Measurements from ENCODE around the gene TRIM26. TPM values are rescaled to one million over a fixed set of nuclear protein-coding genes. Genes with fewer than 3 reads are reported as not detected.
"Not testable (repeated sequence)": the region's sequence is repeated elsewhere in the genome, so short reads cannot be mapped to it uniquely, and the experiment has no call there.

The TRIM26 gene
- total RNA-seq, 4 donors from 2014 or later, result 26.9 to 46.8 (median 37.6) TPM

DNA sequence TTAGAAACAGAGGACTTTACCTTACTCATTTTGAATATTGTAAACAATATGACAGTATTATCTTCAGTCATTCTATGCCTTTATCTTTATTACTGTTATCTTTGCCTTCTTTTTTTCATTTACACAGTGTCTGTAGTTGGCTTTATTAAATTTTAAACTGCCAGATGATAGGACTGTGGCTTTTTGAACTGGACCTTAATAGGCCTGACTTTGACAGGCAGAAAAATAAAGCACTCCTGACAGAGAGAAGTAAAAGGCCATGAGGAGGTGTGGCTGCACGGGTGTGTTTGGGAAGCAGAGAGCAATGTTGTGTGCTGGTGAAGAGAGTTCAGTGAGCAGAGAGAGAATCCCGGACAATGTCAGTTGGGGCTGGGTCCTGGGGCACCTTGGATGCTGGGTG lies 69.4 kb downstream of the TRIM26 start:
- Histone ChIP-seq H3K4me1 (no peaks in the 10 kb centered on the region), H3K9me3 (no peaks in the 10 kb centered on the region), H3K27ac (no peak overlapping the region), H3K4me3 (no peak overlapping the region), H3K27me3 (peaks cover 0 to 36% of the 10 kb centered on the region in 2 donors), H3K36me3 (no peaks in the 10 kb centered on the region)
- DNase-seq (ENCODE audit: low spot score in 2 of 2), result no peak
- WGBS, 2 donors, result 61 to 68% methylated on average over 2 of the region's 2 CpGs
- TF ChIP-seq CTCF (IDR thresholded peaks at IDR 0.05) (no peak), POLR2A (IDR thresholded peaks at IDR 0.05) (no peak), EP300 (IDR thresholded peaks at IDR 0.05) (no peak)

DNA sequence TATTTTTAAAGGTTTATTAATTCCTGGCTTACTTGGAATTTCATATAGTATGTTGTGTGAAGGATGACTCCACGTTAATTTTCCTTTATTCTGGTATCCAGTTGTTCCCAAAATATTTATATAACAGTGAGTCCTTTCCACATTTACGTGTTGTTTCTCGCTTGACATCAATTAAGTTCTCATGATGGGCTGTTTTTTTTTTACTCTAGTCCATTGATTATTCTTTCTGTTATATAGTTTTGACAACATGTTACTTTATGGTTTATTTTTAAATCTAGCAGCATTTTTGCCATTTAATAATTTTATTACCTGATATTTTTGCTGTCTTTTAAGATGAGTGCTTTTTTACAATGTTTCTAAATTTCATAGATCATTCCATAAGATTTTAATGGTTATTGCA lies 70.5 kb downstream of the TRIM26 start:
- peaks cover 0 to 40% of the 10 kb centered on the region in 2 donors for H3K27me3 ChIP-seq
- no peaks in the 10 kb centered on the region for H3K4me1 ChIP-seq
- no peak for DNase-seq (ENCODE audit: low spot score in 2 of 2)
- H3K4me3 ChIP-seq, result no peak overlapping the region
- no peak overlapping the region for H3K27ac ChIP-seq
- H3K36me3 ChIP-seq, result no peaks in the 10 kb centered on the region
- H3K9me3 ChIP-seq, result no peaks in the 10 kb centered on the region
- WGBS, 2 donors, result 78 to 79% methylated on average over 3 of the region's 3 CpGs
- no peak for TF ChIP-seq POLR2A (IDR thresholded peaks at IDR 0.05)

DNA sequence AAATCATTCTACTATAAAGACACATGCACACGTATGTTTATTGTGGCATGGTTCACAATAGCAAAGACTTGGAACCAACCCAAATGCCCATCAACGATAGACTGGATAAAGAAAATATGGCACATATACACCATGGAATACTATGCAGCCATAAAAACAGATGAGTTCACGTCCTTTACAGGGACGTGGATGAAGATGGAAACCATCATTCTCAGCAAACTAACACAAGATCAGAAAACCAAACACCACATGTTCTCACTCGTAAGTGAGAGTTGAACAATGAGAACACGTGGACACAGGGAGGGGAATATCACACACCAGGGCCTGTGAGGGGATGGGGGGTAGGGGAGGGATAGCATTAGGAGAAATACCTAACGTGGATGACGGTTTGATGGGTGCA lies 73.0 kb downstream of the TRIM26 start:
- H3K4me1 ChIP-seq; H3K36me3 ChIP-seq; H3K9me3 ChIP-seq; DNase-seq (ENCODE audit: low spot score in 2 of 2); H3K4me3 ChIP-seq; H3K27ac ChIP-seq: not testable (repeated sequence)
- WGBS, 2 donors, result 85 to 86% methylated on average over 8 of the region's 8 CpGs
- peaks cover 0 to 34% of the 10 kb centered on the region in 2 donors for H3K27me3 ChIP-seq

- no peak overlapping the region for H3K4me3 ChIP-seq
- TF ChIP-seq CTCF (IDR thresholded peaks at IDR 0.05) (no peak), EP300 (IDR thresholded peaks at IDR 0.05) (no peak), POLR2A (IDR thresholded peaks at IDR 0.05) (no peak)
- no peak for DNase-seq (ENCODE audit: low spot score in 2 of 2)
- no peaks in the 10 kb centered on the region for H3K9me3 ChIP-seq
- WGBS, 2 donors, result 77 to 78% methylated on average over 11 of the region's 11 CpGs
- H3K27me3 ChIP-seq, result peaks cover 0 to 52% of the 10 kb centered on the region in 2 donors
- H3K4me1 ChIP-seq, result no peaks in the 10 kb centered on the region
- no peak overlapping the region for H3K27ac ChIP-seq
- no peaks in the 10 kb centered on the region for H3K36me3 ChIP-seq
These were observed 76.5 kb downstream of the TRIM26 start for GRCh38 chr6:30136570-30137286.

GRCh38 chr6:30135757-30136156 lies 77.4 kb downstream of the TRIM26 start, which contains the start of gene TRIM40:
Gene TRIM40 (plus strand): TSS chr6:30136140. CDS start chr6:30137037, 897 bp downstream.
- H3K27ac ChIP-seq, result no peak within 1 kb of the TSS
- peaks cover 0 to 3% (median 0%) of the 10 kb centered on the region in 4 donors for H3K4me1 ChIP-seq
- H3K36me3 ChIP-seq, result no peaks in the 10 kb centered on the region
- no peak for TF ChIP-seq EP300 (IDR thresholded peaks at IDR 0.05)
- TF ChIP-seq POLR2A (IDR thresholded peaks at IDR 0.05), result no peak
- no peak for TF ChIP-seq CTCF (IDR thresholded peaks at IDR 0.05)
- peaks cover 0 to 60% of the 10 kb centered on the region in 2 donors for H3K27me3 ChIP-seq
- H3K9me3 ChIP-seq, result no peaks in the 10 kb centered on the region
- WGBS, 2 donors, result 74 to 84% methylated on average over 4 of the region's 4 CpGs
- DNase-seq (ENCODE audit: low spot score in 2 of 2), result no peak
- no peak within 1 kb of the TSS for H3K4me3 ChIP-seq

GRCh38 chr6:30135147-30135546 lies 78.1 kb downstream of the TRIM26 start:
- no peak for DNase-seq (ENCODE audit: low spot score in 2 of 2)
- H3K9me3 ChIP-seq, result no peaks in the 10 kb centered on the region
- no peak overlapping the region for H3K27ac ChIP-seq
- H3K36me3 ChIP-seq, result no peaks in the 10 kb centered on the region
- 75 to 81% methylated on average over 2 of the region's 2 CpGs for WGBS, 2 donors
- no peak for TF ChIP-seq CTCF (IDR thresholded peaks at IDR 0.05)
- no peak for TF ChIP-seq POLR2A (IDR thresholded peaks at IDR 0.05)
- no peak for TF ChIP-seq EP300 (IDR thresholded peaks at IDR 0.05)
- peaks cover 0 to 63% of the 10 kb centered on the region in 2 donors for H3K27me3 ChIP-seq
- no peak overlapping the region for H3K4me3 ChIP-seq
- peaks cover 0 to 9% (median 0%) of the 10 kb centered on the region in 4 donors for H3K4me1 ChIP-seq

Other genes starting within 250 kb of the TRIM26 start
- 10 to 100 TPM; 22.4 to 30.6 (median 24.8) TPM for gene POLR1H, start 152.1 kb downstream of the TRIM26 start, total RNA-seq
- 10 to 100 TPM; 28.2 to 39.8 (median 34.2) TPM for gene PPP1R11, start 146.2 kb downstream of the TRIM26 start, total RNA-seq
- gene RNF39, start 137.6 kb downstream of the TRIM26 start, total RNA-seq, result under 1 TPM in 1 of 4 donors, not detected in 3; 0.42 TPM
- not detected for gene TRIM31, start 100.3 kb downstream of the TRIM26 start, total RNA-seq
- gene TRIM40, start 77.3 kb downstream of the TRIM26 start, total RNA-seq, result not detected
- gene TRIM10, start 52.2 kb downstream of the TRIM26 start, total RNA-seq, result not detected
- gene TRIM15, start 49.9 kb downstream of the TRIM26 start, total RNA-seq, result not detected
- gene TRIM39, start 113.5 kb upstream of the TRIM26 start, total RNA-seq, result 10 to 100 TPM in 3 of 4 donors, 1 to 10 TPM in 1; 8.1 to 22.2 (median 13.9) TPM
- 100 to 1,000 TPM in 2 of 4 donors, 10 to 100 TPM in 2; 48.6 to 120 (median 97.0) TPM for gene RPP21, start 131.8 kb upstream of the TRIM26 start, total RNA-seq